PC-9 (cell line): ENCODE results near the gene BCAT1.

ENCODE experiments used
- CTCF ChIP-seq: fragments of 200-600 bp; sonication (generic); conservative IDR thresholded peaks from 2 replicates; pipeline ENCODE4 v1.6.1; 2017; ENCODE audit warnings: mixed run types, antibody characterized with exemption, mild to moderate bottlenecking, moderate library complexity
- EZH2 ChIP-seq: fragments of 200-600 bp; sonication (generic); IDR thresholded peaks from 2 replicates; pipeline ENCODE4 v1.8.0; 2017; ENCODE audit warnings: antibody characterized with exemption, low read depth

- no peak for TF ChIP-seq CTCF
- no peak for TF ChIP-seq EZH2
Measured at GRCh38 chr12:24945845-24946244, 3.1 kb downstream of the BCAT1 start.
